K562 (cell line): ENCODE data around the gene ZC3H6. TPM values are rescaled to one million over a fixed set of nuclear protein-coding genes. Genes with fewer than 3 reads are reported as not detected.
A peak's percentile ranks its signal among the peaks of the same experiment; 100 is the strongest.

ENCODE experiments used
- ARHGAP35 ChIP-seq: fragments of 450-650 bp; IDR thresholded peaks from 2 replicates; pipeline ENCODE4 v1.6.1; 2018; ENCODE audit not compliant: partially characterized antibody
- ARID2 ChIP-seq: fragments of 450-650 bp; IDR thresholded peaks from 2 replicates; pipeline ENCODE4 v1.6.1; 2017; ENCODE audit warnings: antibody characterized with exemption, mild to moderate bottlenecking
- CBX1 ChIP-seq: sonication (generic); IDR thresholded peaks from 2 replicates; pipeline ENCODE4 v1.6.1; 2016; ENCODE audit warnings: antibody characterized with exemption, low read depth, mild to moderate bottlenecking
- CREBBP ChIP-seq: IDR thresholded peaks from one replicate; pipeline ENCODE4 v1.6.1; 2012; ENCODE audit warnings: low read depth, mild to moderate bottlenecking, control low read depth, inconsistent platforms, low read length
- E2F1 ChIP-seq: sonication (generic); formaldehyde crosslinking; IDR thresholded peaks from 2 replicates; pipeline ENCODE4 v1.8.1; 2023; ENCODE audit warnings: mild to moderate bottlenecking, missing genetic modification reagents, moderate library complexity
- ELF4 ChIP-seq: fragments of 450-650 bp; formaldehyde crosslinking; IDR thresholded peaks from 2 replicates; pipeline ENCODE4 v1.4.0; 2022; ENCODE audit warnings: missing genetic modification characterization
- ESRRB ChIP-seq: fragments of 250-450 bp; sonication (Bioruptor Pico); IDR thresholded peaks from 2 replicates; pipeline ENCODE4 v1.5.0; 2020; ENCODE audit warnings: mild to moderate bottlenecking, moderate library complexity, borderline replicate concordance
- FOXM1 ChIP-seq, 2 experiments: fragments of 450-650 bp in 1 of 2; sonication (generic) in 1 of 2; formaldehyde crosslinking in 1 of 2; IDR thresholded peaks; 2 replicates each; pipeline versions ENCODE4 v1.6.1 to v1.9.0; 2017 to 2022; ENCODE audit warnings: low read depth in 2 of 2, mild to moderate bottlenecking in 2 of 2, missing genetic modification reagents in 1 of 2, moderate library complexity in 1 of 2
- FOXO4 ChIP-seq: fragments of 450-650 bp; formaldehyde crosslinking; IDR thresholded peaks from 2 replicates; pipeline ENCODE4 v1.4.0; 2020; ENCODE audit warnings: mild to moderate bottlenecking, moderate library complexity
- HEY1 ChIP-seq: fragments of 250-450 bp; sonication (Bioruptor Pico); IDR thresholded peaks from 2 replicates; pipeline ENCODE4 v1.5.0; 2020; ENCODE audit warnings: mild to moderate bottlenecking, moderate library complexity, borderline replicate concordance
- HLTF ChIP-seq: fragments of 450-650 bp; IDR thresholded peaks from 2 replicates; pipeline ENCODE4 v1.6.1; 2016
- LARP7 ChIP-seq: fragments of 450-650 bp; IDR thresholded peaks from 2 replicates; pipeline ENCODE4 v1.6.1; 2016
- MBD1 ChIP-seq: fragments of 250-450 bp; sonication (Bioruptor Pico); IDR thresholded peaks from 2 replicates; pipeline ENCODE4 v1.8.0; 2022; ENCODE audit warnings: inconsistent platforms
- ZC3H8 ChIP-seq: fragments of 450-650 bp; IDR thresholded peaks from 2 replicates; pipeline ENCODE4 v1.6.1; 2017
- ZKSCAN1 ChIP-seq: fragments of 150-350 bp; IDR thresholded peaks from 2 replicates; pipeline ENCODE4 v1.6.1; 2016; ENCODE audit warnings: low read depth, low read length
- ZMIZ1 ChIP-seq, 2 experiments: fragments of 150-350 bp in 1 of 2; IDR thresholded peaks; 2 replicates each; pipeline ENCODE4 v1.6.1; 2012 to 2016; ENCODE audit warnings: low read depth in 2 of 2, low read length in 2 of 2, mild to moderate bottlenecking in 1 of 2, moderate library complexity in 1 of 2
- ZNF408 ChIP-seq: fragments of 250-450 bp; sonication (Bioruptor Pico); IDR thresholded peaks from 2 replicates; pipeline ENCODE4 v1.4.0; 2020; ENCODE audit warnings: low read depth, mild to moderate bottlenecking, moderate library complexity
- ZNF431 ChIP-seq: sonication (generic); formaldehyde crosslinking; IDR thresholded peaks from 2 replicates; pipeline ENCODE4 v1.8.0; 2022; ENCODE audit warnings: mild to moderate bottlenecking, missing genetic modification reagents
- ZNF445 ChIP-seq: fragments of 250-450 bp; sonication (Bioruptor Pico); IDR thresholded peaks from 2 replicates; pipeline ENCODE4 v1.4.0; 2020; ENCODE audit warnings: low read depth, mild to moderate bottlenecking, moderate library complexity
- polyA plus RNA-seq, 8 experiments: library from polyadenylated mRNA; depleted of rRNA in 4 of 8; stranded (reverse) in 5 of 8; unstranded in 3 of 8; fragments of >200 nt; fragmentation: Nextera tagmentation in 2 of 8; fragmentation: Illumina TruSeq in 1 of 8; extraction: Ambion mirVana in 2 of 8; extraction: Trizol in 1 of 8; gene quantifications; 2 replicates each; pipeline versions ENCODE4 v1.2.1 to v1.2.3, GENCODE V29; 2011 to 2014; ENCODE audit warnings: inconsistent platforms in 1 of 8, missing spikeins in 1 of 8
- total RNA-seq, 7 experiments: library from RNA; depleted of rRNA in 6 of 7; stranded (reverse); fragments of >200 nt in 6 of 7; fragmentation: Illumina TruSeq in 2 of 7; extraction: Trizol in 2 of 7; gene quantifications; 2 replicates each; pipeline versions ENCODE4 v1.2.1 to v1.2.3, GENCODE V29; 2011 to 2021; ENCODE audit warnings: low replicate concordance in 1 of 7
- TF ChIP-seq, protein P1 (sequence below): sonication (generic); formaldehyde crosslinking; IDR thresholded peaks from 2 replicates; pipeline ENCODE4 v1.9.0; 2022; ENCODE audit warnings: mild to moderate bottlenecking, missing genetic modification reagents

Gene ZC3H6
- total and polyA plus RNA-seq, 9 of the 15 experiments (the other 6 are each of a cell fraction or from before 2014, with no cell fraction given): 0.45 to 1.9 (median 1.5) TPM

DNA sequence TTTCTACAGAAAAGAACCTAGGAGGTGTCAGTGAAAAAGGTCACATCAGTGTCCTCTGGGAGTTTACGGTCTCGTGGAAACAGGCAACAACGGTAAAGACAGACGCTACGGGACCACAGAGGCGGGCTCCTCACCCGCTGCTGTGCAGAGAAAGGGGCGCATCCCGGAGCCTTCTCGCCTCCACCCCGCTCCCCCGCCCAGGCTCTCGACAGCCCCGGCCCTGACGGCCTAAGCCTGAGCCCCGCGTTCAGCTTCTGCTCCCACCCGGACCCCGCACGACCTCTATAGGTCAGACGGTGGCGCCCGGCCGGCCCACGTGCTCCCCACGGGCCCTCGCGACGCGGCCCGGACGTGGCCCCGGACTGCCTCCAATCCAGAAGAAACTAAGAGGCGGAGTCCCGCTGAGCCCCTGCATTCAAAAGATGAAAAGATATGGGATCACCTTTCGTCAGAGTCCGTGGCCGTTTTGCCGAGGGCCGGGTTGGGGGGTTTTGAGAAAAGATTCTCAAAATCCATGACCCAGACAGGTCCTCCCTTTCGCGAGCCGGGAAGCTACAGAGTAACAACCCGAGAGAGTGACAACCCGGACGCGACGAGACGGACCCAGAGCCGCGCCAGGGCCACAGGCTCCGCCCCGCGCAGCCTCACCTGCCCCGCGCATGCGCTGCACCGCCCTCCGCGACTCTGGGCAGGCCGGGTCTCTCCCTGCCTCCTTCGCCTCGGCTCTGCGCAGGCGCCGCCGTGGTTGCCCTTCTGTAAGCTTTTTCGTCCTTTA is 20.7 kb upstream of the ZC3H6 start, which contains the start of gene ZC3H8 (continued):
- no peak for TF ChIP-seq ZMIZ1 (IDR thresholded peaks at IDR 0.05; ENCODE audit: low read depth in 2 of 2, low read length in 2 of 2)
- TF ChIP-seq LARP7: no peak
- TF ChIP-seq ZNF445 (CRISPR knock-in tag): no peak
- TF ChIP-seq, protein P1, sequence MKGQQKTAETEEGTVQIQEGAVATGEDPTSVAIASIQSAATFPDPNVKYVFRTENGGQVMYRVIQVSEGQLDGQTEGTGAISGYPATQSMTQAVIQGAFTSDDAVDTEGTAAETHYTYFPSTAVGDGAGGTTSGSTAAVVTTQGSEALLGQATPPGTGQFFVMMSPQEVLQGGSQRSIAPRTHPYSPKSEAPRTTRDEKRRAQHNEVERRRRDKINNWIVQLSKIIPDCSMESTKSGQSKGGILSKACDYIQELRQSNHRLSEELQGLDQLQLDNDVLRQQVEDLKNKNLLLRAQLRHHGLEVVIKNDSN: peak; percentile 71
- no peak for TF ChIP-seq ZC3H8
- no peak for TF ChIP-seq ARHGAP35
- no peak for TF ChIP-seq MBD1
- peak; percentile 67; the same call in 1 of the 2 replicates for TF ChIP-seq ZNF431
- 0 out of 2 replicates have a peak, but pooled peaks have one; percentile 71 for TF ChIP-seq CBX1
- no peak for TF ChIP-seq CREBBP
- TF ChIP-seq HEY1 (CRISPR knock-in tag): no peak
- no peak for TF ChIP-seq ZNF408
- TF ChIP-seq ELF4 (CRISPR knock-in tag): no peak
- TF ChIP-seq FOXM1 (IDR thresholded peaks at IDR 0.05; ENCODE audit: low read depth): no peak
- TF ChIP-seq FOXM1 (CRISPR knock-in tag; IDR thresholded peaks at IDR 0.05; ENCODE audit: low read depth): no peak
- TF ChIP-seq ESRRB (CRISPR knock-in tag): no peak
- TF ChIP-seq ZKSCAN1: 0 out of 2 replicates have a peak, but pooled peaks have one; percentile 26
- TF ChIP-seq ARID2: no peak
- TF ChIP-seq E2F1 (CRISPR knock-in tag): peak; percentile 63; the same call in 1 of the 2 replicates
- TF ChIP-seq FOXO4 (CRISPR knock-in tag): no peak
- no peak for TF ChIP-seq HLTF
